Measurements from ENCODE around the gene ASB5.

ASB5 gene

GRCh38 chr4:176293660-176294059, 24.6 kb upstream of the ASB5 start:
- TF ChIP-seq CTCF (IDR thresholded peaks at IDR 0.05; ENCODE audit: low read depth, low read length) = no peak
- H3K4me3 ChIP-seq (replicated peaks in 1 of 2; ENCODE audit: low read depth in 2 of 2, low read length in 2 of 2) = no peak overlapping the region
- DNase-seq (ENCODE audit: low read depth in 2 of 2) = no peak

GRCh38 chr4:176292920-176293319, 23.9 kb upstream of the ASB5 start:
- DNase-seq (ENCODE audit: low read depth in 2 of 2) = no peak
- H3K4me3 ChIP-seq (replicated peaks in 1 of 2; ENCODE audit: low read depth in 2 of 2, low read length in 2 of 2) = no peak overlapping the region
- no peak for TF ChIP-seq CTCF (IDR thresholded peaks at IDR 0.05; ENCODE audit: low read depth, low read length)

GRCh38 chr4:176291748-176292147, 22.7 kb upstream of the ASB5 start:
- no peak for DNase-seq (ENCODE audit: low read depth in 2 of 2)
- no peak for TF ChIP-seq CTCF (IDR thresholded peaks at IDR 0.05; ENCODE audit: low read depth, low read length)
- no peak overlapping the region for H3K4me3 ChIP-seq (replicated peaks in 1 of 2; ENCODE audit: low read depth in 2 of 2, low read length in 2 of 2)

GRCh38 chr4:176290520-176290919, 21.5 kb upstream of the ASB5 start:
- TF ChIP-seq CTCF (IDR thresholded peaks at IDR 0.05; ENCODE audit: low read depth, low read length) = no peak
- no peak overlapping the region for H3K4me3 ChIP-seq (replicated peaks in 1 of 2; ENCODE audit: low read depth in 2 of 2, low read length in 2 of 2)
- DNase-seq (ENCODE audit: low read depth in 2 of 2) = no peak

- no peak overlapping the region for H3K4me3 ChIP-seq (replicated peaks in 1 of 2; ENCODE audit: low read depth in 2 of 2, low read length in 2 of 2)
- no peak for DNase-seq (ENCODE audit: low read depth in 2 of 2)
- no peak for TF ChIP-seq CTCF (IDR thresholded peaks at IDR 0.05; ENCODE audit: low read depth, low read length)
Observed at GRCh38 chr4:176289561-176289960, 20.5 kb upstream of the ASB5 start.

GRCh38 chr4:176288020-176288419, 19.0 kb upstream of the ASB5 start:
- DNase-seq (ENCODE audit: low read depth in 2 of 2) = no peak
- no peak for TF ChIP-seq CTCF (IDR thresholded peaks at IDR 0.05; ENCODE audit: low read depth, low read length)
- H3K4me3 ChIP-seq (replicated peaks in 1 of 2; ENCODE audit: low read depth in 2 of 2, low read length in 2 of 2) = no peak overlapping the region

GRCh38 chr4:176287546-176287945, 18.5 kb upstream of the ASB5 start:
- no peak for DNase-seq (ENCODE audit: low read depth in 2 of 2)
- TF ChIP-seq CTCF (IDR thresholded peaks at IDR 0.05; ENCODE audit: low read depth, low read length) = no peak
- H3K4me3 ChIP-seq (replicated peaks in 1 of 2; ENCODE audit: low read depth in 2 of 2, low read length in 2 of 2) = no peak overlapping the region

Data from cardiac fibroblast (primary cell).